ENCODE measurements around the gene IL12B. TPM values are rescaled to one million over a fixed set of nuclear protein-coding genes. Genes with fewer than 3 reads are reported as not detected.

IL12B gene
- total RNA-seq, 1 donor from 2014 or later = not detected

Other genes with a start within 250 kb of the IL12B start
- 0.16 TPM in 1 of 2 replicates, not detected in the other for gene EBF1, start 230.6 kb downstream of the IL12B start, total RNA-seq
- gene RNF145, start 120.9 kb downstream of the IL12B start, total RNA-seq = 113 and 124 TPM in 2 replicates
- gene UBLCP1, start 67.2 kb downstream of the IL12B start, total RNA-seq = 25.2 and 26.7 TPM in 2 replicates